Measurements from ENCODE around the gene TUBGCP3. TPM values are rescaled to one million over a fixed set of nuclear protein-coding genes. Genes with fewer than 3 reads are reported as not detected.

TUBGCP3 gene
- total and polyA plus RNA-seq, 12 donors, result 12.2 to 34.0 (median 21.5) TPM

DNA sequence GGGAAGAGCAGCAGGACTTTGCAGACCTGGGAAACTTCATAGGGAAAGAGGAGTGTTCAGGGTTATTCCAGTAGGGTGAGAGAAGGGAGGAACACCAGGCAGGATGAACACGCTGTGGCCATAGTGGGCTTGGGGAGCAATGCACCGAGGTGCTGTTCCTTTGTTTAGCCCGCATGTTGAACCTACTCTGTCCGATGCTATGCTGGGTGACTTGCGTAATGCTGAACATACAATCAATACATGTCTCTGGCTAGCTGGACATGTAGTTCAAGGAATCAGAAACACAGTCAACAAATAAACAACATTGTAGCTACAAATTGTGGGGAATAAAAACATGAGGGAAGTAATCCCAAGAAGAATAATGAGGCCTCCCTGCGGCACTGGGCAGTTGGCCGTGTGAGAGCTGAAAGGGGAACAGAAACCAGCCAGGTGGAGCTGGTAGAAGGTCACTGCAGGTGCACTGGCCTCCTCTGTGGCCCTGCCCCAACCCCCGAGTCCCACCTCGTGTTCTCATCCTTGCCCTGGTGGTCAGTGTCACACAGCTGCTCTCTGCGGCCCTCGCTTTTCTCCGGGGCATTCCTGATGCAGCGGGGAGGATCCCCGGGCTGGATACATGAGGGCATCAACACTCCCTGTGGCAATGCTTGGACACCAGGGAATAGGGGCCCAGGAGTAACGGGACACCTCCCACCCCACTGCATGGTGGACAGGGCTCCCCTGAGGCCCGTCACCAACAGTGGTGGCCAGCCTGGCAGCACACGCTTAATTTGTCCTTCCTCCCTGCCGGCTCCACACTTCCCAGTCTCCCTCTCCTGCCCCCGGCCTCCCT lies 36.9 kb upstream of the TUBGCP3 start:
- Histone ChIP-seq H3K36me3 (replicated peaks in 1 of 2) (no peaks in the 10 kb centered on the region), H3K4me1 (replicated peaks in 1 of 2) (no peaks in the 10 kb centered on the region), H3K9me3 (replicated peaks in 1 of 3) (no peaks in the 10 kb centered on the region), H3K27me3 (peaks cover 11% of the 10 kb centered on the region), H3K27ac (no peak overlapping the region), H3K4me3 (no peak overlapping the region)
- intact Hi-C loops (cut with DNase I), result no loop called here
- 77 to 88% (median 84%) methylated on average over 15 to 19 of the region's 19 CpGs for WGBS, 4 donors
- no peak for DNase-seq
- TF ChIP-seq POLR2A (IDR thresholded peaks at IDR 0.05) (no peak), CTCF (IDR thresholded peaks at IDR 0.05) (no peak)

DNA sequence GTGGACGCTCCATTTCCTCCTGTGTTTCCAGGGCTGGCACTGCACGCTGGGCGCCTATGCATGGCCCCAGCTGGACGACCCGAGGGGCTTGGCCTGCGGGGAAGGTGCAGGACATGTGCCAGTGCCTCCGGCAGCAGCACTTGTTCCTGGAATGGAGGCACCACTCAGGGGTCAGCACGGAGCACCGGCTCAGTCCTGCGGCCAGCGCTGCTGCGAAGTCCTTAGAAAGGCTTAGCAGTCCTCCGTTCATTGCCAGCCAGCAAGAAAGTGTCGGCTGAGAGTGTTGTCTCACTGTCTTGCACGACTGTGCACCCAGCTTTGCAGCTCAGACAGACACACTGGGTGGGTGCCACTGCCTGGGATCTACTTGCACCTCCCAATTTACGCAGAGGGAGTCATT lies 36.1 kb upstream of the TUBGCP3 start:
- Histone ChIP-seq H3K36me3 (replicated peaks in 1 of 2) (no peaks in the 10 kb centered on the region), H3K27ac (no peak overlapping the region), H3K4me1 (replicated peaks in 1 of 2) (no peaks in the 10 kb centered on the region), H3K27me3 (peaks cover 11% of the 10 kb centered on the region), H3K4me3 (no peak overlapping the region), H3K9me3 (replicated peaks in 1 of 3) (no peaks in the 10 kb centered on the region)
- WGBS, 4 donors, result 67 to 98% (median 85%) methylated on average over 6 to 16 of the region's 16 CpGs
- no peak for DNase-seq
- no peak for TF ChIP-seq CTCF (IDR thresholded peaks at IDR 0.05)
- TF ChIP-seq POLR2A (IDR thresholded peaks at IDR 0.05), result no peak
- intact Hi-C loops (cut with DNase I), result no loop called here

GRCh38 chr13:112623051-112623711 lies 35.2 kb upstream of the TUBGCP3 start:
- TF ChIP-seq POLR2A (IDR thresholded peaks at IDR 0.05) (no peak), CTCF (IDR thresholded peaks at IDR 0.05) (no peak)
- H3K36me3 ChIP-seq (replicated peaks in 1 of 2), result no peaks in the 10 kb centered on the region
- no peaks in the 10 kb centered on the region for H3K9me3 ChIP-seq (replicated peaks in 1 of 3)
- no peaks in the 10 kb centered on the region for H3K4me1 ChIP-seq (replicated peaks in 1 of 2)
- 77 to 89% (median 83%) methylated on average over 12 to 17 of the region's 17 CpGs for WGBS, 4 donors
- H3K27ac ChIP-seq, result no peak overlapping the region
- intact Hi-C loops (cut with DNase I), result no loop called here
- no peak overlapping the region for H3K4me3 ChIP-seq
- H3K27me3 ChIP-seq, result peaks cover 11% of the 10 kb centered on the region
- DNase-seq, result no peak

- peak in 1 of 7 donors; percentile 24 for DNase-seq
- no peak for TF ChIP-seq CTCF (IDR thresholded peaks at IDR 0.05)
- TF ChIP-seq POLR2A (IDR thresholded peaks at IDR 0.05), result no peak
- Histone ChIP-seq H3K4me1 (replicated peaks in 1 of 2) (no peaks in the 10 kb centered on the region), H3K27me3 (peaks cover 11% of the 10 kb centered on the region), H3K36me3 (replicated peaks in 1 of 2) (no peaks in the 10 kb centered on the region), H3K9me3 (replicated peaks in 1 of 3) (no peaks in the 10 kb centered on the region), H3K4me3 (no peak overlapping the region), H3K27ac (no peak overlapping the region)
- intact Hi-C loops (cut with DNase I), result no loop called here
- WGBS, 4 donors, result 66 to 79% (median 72%) methylated on average over 6 to 7 of the region's 7 CpGs
These were observed 34.4 kb upstream of the TUBGCP3 start for GRCh38 chr13:112622375-112622774.
